Measurements from ENCODE around the gene CALB2. TPM values are rescaled to one million over a fixed set of nuclear protein-coding genes. Genes with fewer than 3 reads are reported as not detected.

CALB2 gene
- total RNA-seq, 1 experiment from 2014 or later: not detected

GRCh38 chr16:71367241-71367976, 8.9 kb downstream of the CALB2 start:
- peaks cover 48% of the 10 kb centered on the region for H3K27me3 ChIP-seq (replicated peaks; ENCODE audit: insufficient read depth, low read depth, low read length, poor library complexity)
- no peaks in the 10 kb centered on the region for H3K9me3 ChIP-seq (ENCODE audit: low read depth, low read length, poor library complexity, severe bottlenecking)
- no peak overlapping the region for H3K4me3 ChIP-seq (ENCODE audit: low read depth, low read length, poor library complexity, severe bottlenecking)
- no TSS peak for BruUV-seq (replicated peaks)
- no peak overlapping the region for H3K27ac ChIP-seq (ENCODE audit: low read depth, low read length, poor library complexity, severe bottlenecking)
- DNase-seq (ENCODE audit: low spot score): peak; percentile 77
- ChIA-PET POLR2A (ENCODE audit: low non-redundant PET) (no interaction called here), CTCF (interaction anchor here (0.6 kb wide), 1 partner anchor 1151 kb away, joined by 4 read pairs; no protein-coding TSS in a partner anchor)
- no peaks in the 10 kb centered on the region for H3K36me3 ChIP-seq (ENCODE audit: insufficient read depth, low read length, poor library complexity, severe bottlenecking)
- intact Hi-C loops (cut with micrococcal nuclease; ENCODE audit: unreplicated experiment): loop anchor here (10.0 kb wide), 1 partner anchor 683 kb away; the partner anchor contains the start of gene MTSS2
- no peaks in the 10 kb centered on the region for H3K4me1 ChIP-seq (ENCODE audit: insufficient read depth, low read length, poor library complexity, severe bottlenecking)
- TF ChIP-seq, protein P1, sequence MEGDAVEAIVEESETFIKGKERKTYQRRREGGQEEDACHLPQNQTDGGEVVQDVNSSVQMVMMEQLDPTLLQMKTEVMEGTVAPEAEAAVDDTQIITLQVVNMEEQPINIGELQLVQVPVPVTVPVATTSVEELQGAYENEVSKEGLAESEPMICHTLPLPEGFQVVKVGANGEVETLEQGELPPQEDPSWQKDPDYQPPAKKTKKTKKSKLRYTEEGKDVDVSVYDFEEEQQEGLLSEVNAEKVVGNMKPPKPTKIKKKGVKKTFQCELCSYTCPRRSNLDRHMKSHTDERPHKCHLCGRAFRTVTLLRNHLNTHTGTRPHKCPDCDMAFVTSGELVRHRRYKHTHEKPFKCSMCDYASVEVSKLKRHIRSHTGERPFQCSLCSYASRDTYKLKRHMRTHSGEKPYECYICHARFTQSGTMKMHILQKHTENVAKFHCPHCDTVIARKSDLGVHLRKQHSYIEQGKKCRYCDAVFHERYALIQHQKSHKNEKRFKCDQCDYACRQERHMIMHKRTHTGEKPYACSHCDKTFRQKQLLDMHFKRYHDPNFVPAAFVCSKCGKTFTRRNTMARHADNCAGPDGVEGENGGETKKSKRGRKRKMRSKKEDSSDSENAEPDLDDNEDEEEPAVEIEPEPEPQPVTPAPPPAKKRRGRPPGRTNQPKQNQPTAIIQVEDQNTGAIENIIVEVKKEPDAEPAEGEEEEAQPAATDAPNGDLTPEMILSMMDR (conservative IDR thresholded peaks at IDR 0.05; ENCODE audit: low read depth, low read length): peak; percentile 81
- TF ChIP-seq EZH2 (IDR thresholded peaks at IDR 0.05; ENCODE audit: borderline replicate concordance, low read depth, low read length, poor library complexity, severe bottlenecking): no peak

- BruUV-seq (replicated peaks): no TSS peak
- intact Hi-C loops (cut with micrococcal nuclease; ENCODE audit: unreplicated experiment): loop anchor here (10.0 kb wide), 1 partner anchor 684 kb away; the partner anchor contains the start of gene MTSS2
- TF ChIP-seq EZH2 (IDR thresholded peaks at IDR 0.05; ENCODE audit: borderline replicate concordance, low read depth, low read length, poor library complexity, severe bottlenecking): no peak
- TF ChIP-seq, protein P1 (conservative IDR thresholded peaks at IDR 0.05; ENCODE audit: low read depth, low read length): no peak
- H3K9me3 ChIP-seq (ENCODE audit: low read depth, low read length, poor library complexity, severe bottlenecking): no peaks in the 10 kb centered on the region
- no peaks in the 10 kb centered on the region for H3K36me3 ChIP-seq (ENCODE audit: insufficient read depth, low read length, poor library complexity, severe bottlenecking)
- H3K4me1 ChIP-seq (ENCODE audit: insufficient read depth, low read length, poor library complexity, severe bottlenecking): no peaks in the 10 kb centered on the region
- POLR2A ChIA-PET (ENCODE audit: low non-redundant PET): no interaction called here
- H3K4me3 ChIP-seq (ENCODE audit: low read depth, low read length, poor library complexity, severe bottlenecking): no peak overlapping the region
- H3K27me3 ChIP-seq (replicated peaks; ENCODE audit: insufficient read depth, low read depth, low read length, poor library complexity): peaks cover 60% of the 10 kb centered on the region
- no peak for DNase-seq (ENCODE audit: low spot score)
- CTCF ChIA-PET: no interaction called here
- no peak overlapping the region for H3K27ac ChIP-seq (ENCODE audit: low read depth, low read length, poor library complexity, severe bottlenecking)
Measured at GRCh38 chr16:71368958-71369357, 10.4 kb downstream of the CALB2 start.

DNA sequence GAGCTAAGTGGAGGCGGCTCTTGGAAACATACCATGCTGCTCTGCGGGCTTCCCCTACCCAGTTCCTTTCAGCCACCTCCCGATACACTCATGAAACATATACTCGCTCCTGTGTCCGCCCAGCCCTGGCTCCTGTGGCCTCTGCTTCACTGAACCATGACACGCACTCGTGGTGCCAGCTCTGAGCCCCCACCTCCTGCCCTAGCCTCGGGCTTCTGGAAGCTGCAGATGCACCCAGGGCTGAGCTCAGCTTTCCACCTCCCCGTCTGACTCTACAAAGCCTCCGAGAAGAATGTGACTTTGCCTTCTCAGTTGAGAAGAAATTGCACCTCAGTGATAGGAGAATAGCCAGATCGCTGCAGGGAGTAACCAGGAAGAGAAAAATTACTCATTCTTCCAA, 11.0 kb downstream of the CALB2 start:
- no peak overlapping the region for H3K27ac ChIP-seq (ENCODE audit: low read depth, low read length, poor library complexity, severe bottlenecking)
- no peaks in the 10 kb centered on the region for H3K9me3 ChIP-seq (ENCODE audit: low read depth, low read length, poor library complexity, severe bottlenecking)
- ChIA-PET POLR2A (ENCODE audit: low non-redundant PET) (no interaction called here), CTCF (no interaction called here)
- BruUV-seq (replicated peaks): no TSS peak
- H3K27me3 ChIP-seq (replicated peaks; ENCODE audit: insufficient read depth, low read depth, low read length, poor library complexity): peaks cover 59% of the 10 kb centered on the region
- intact Hi-C loops (cut with micrococcal nuclease; ENCODE audit: unreplicated experiment): loop anchor here (10.0 kb wide), 1 partner anchor 685 kb away; the partner anchor contains the start of gene MTSS2
- H3K4me3 ChIP-seq (ENCODE audit: low read depth, low read length, poor library complexity, severe bottlenecking): no peak overlapping the region
- no peaks in the 10 kb centered on the region for H3K36me3 ChIP-seq (ENCODE audit: insufficient read depth, low read length, poor library complexity, severe bottlenecking)
- H3K4me1 ChIP-seq (ENCODE audit: insufficient read depth, low read length, poor library complexity, severe bottlenecking): no peaks in the 10 kb centered on the region
- TF ChIP-seq, protein P1 (conservative IDR thresholded peaks at IDR 0.05; ENCODE audit: low read depth, low read length): no peak
- TF ChIP-seq EZH2 (IDR thresholded peaks at IDR 0.05; ENCODE audit: borderline replicate concordance, low read depth, low read length, poor library complexity, severe bottlenecking): no peak
- DNase-seq (ENCODE audit: low spot score): no peak

All from A673 (cell line).